Upper lobe of left lung (tissue), 4 donors: ENCODE results near the gene FUCA2.

Experiments
- CTCF ChIP-seq, 6 experiments: fragments of 450-650 bp in 4 of 6; fragments of 200-600 bp in 2 of 6; sonication (generic) in 2 of 6; IDR thresholded peaks; one replicate each; pipeline ENCODE4 v1.5.1; 2016 to 2019; ENCODE audit warnings: antibody characterized with exemption in 6 of 6
- POLR2A ChIP-seq, 4 donors: fragments of 450-650 bp; IDR thresholded peaks; one replicate each; pipeline ENCODE4 v1.5.1; 2016 to 2017; ENCODE audit warnings: antibody characterized with exemption in 4 of 4, mild to moderate bottlenecking in 2 of 4
- POLR2AphosphoS5 ChIP-seq, 2 donors: sonication (generic); formaldehyde crosslinking; IDR thresholded peaks; one replicate each; pipeline ENCODE4 v1.5.1; 2017; ENCODE audit warnings: antibody characterized with exemption in 2 of 2

- TF ChIP-seq POLR2A (IDR thresholded peaks at IDR 0.05) (no peak), CTCF (IDR thresholded peaks at IDR 0.05) (no peak), POLR2AphosphoS5 (IDR thresholded peaks at IDR 0.05) (no peak)
Observed at GRCh38 chr6:143529095-143529494, 17.6 kb upstream of the FUCA2 start.
